Transverse colon (tissue), 4 donors: ENCODE data around the gene KAT6B. TPM values are rescaled to one million over a fixed set of nuclear protein-coding genes. Genes with fewer than 3 reads are reported as not detected.

Experiments used
- DNase-seq: peaks from one replicate; pipeline ENCODE4 v3.0.0-alpha.2; 2019
- H3K27ac ChIP-seq, 4 donors: fragments of 200-600 bp; sonication (generic); 2 replicates each; pipeline ENCODE4 v1.5.1; 2016 to 2018; ENCODE audit warnings: inconsistent platforms in 4 of 4
- H3K27me3 ChIP-seq: fragments of 200-600 bp; sonication (generic); 2 replicates; pipeline ENCODE4 v1.5.1; 2017; ENCODE audit warnings: inconsistent platforms
- H3K36me3 ChIP-seq, 4 donors: fragments of 200-600 bp; sonication (generic); 2 replicates each; pipeline ENCODE4 v1.5.1; 2017 to 2019; ENCODE audit warnings: inconsistent platforms in 4 of 4
- H3K4me1 ChIP-seq, 4 donors: fragments of 200-600 bp; sonication (generic); 2 replicates each; pipeline ENCODE4 v1.5.1; 2017 to 2020; ENCODE audit warnings: inconsistent platforms in 4 of 4
- H3K4me3 ChIP-seq, 4 donors: fragments of 200-600 bp; sonication (generic); 1 replicate in 1 of 4; 2 replicates in 3 of 4; pipeline versions ENCODE4 v1.5.1 to v1.6.1; 2017 to 2019; ENCODE audit warnings: inconsistent platforms in 4 of 4
- H3K9me3 ChIP-seq, 2 donors: fragments of 200-600 bp; sonication (generic); 2 replicates each; pipeline ENCODE4 v1.5.1; 2017 to 2019; ENCODE audit warnings: inconsistent platforms in 2 of 2
- CTCF ChIP-seq, 5 experiments: fragments of 200-600 bp in 3 of 5; fragments of 450-650 bp in 2 of 5; sonication (generic) in 3 of 5; IDR thresholded peaks; 1 replicate in 2 of 5; 2 replicates in 3 of 5; pipeline ENCODE4 v1.5.1; 2016 to 2017; ENCODE audit warnings: antibody characterized with exemption in 5 of 5, inconsistent platforms in 3 of 5, mild to moderate bottlenecking in 2 of 5, moderate library complexity in 1 of 5
- EP300 ChIP-seq: sonication (generic); formaldehyde crosslinking; IDR thresholded peaks from one replicate; pipeline ENCODE4 v1.6.1; 2017; ENCODE audit warnings: antibody characterized with exemption, low read depth
- POLR2A ChIP-seq: fragments of 450-650 bp; IDR thresholded peaks from one replicate; pipeline ENCODE4 v1.6.1; 2016; ENCODE audit warnings: antibody characterized with exemption, mild to moderate bottlenecking, moderate library complexity
- POLR2AphosphoS5 ChIP-seq, 3 donors: sonication (generic); formaldehyde crosslinking; IDR thresholded peaks; one replicate each; pipeline ENCODE4 v1.6.1; 2016; ENCODE audit warnings: antibody characterized with exemption in 3 of 3
- WGBS, 2 donors: methylation state at CpG; one replicate each; pipeline ENCODE4 v1.1.5; 2018; ENCODE audit warnings: low coverage in 1 of 2; 5-methylcytosine and 5-hydroxymethylcytosine counted together
- in situ Hi-C, 4 donors: fragments of 200-750 bp; cut with MboI; loops; one replicate each; pipeline versions ENCODE4 v1.15.0 to v1.15.1; 2017; ENCODE audit warnings: low sequenced_read_pairs in 3 of 4, low pct_ligation_motif_present in 1 of 4, low pct_unique_long_range_greater_than_20kb in 1 of 4
- intact Hi-C: fragments of 100-400 bp; cut with DNase I; formaldehyde crosslinking; loops from one replicate; pipeline ENCODE4 v1.15.1; 2023; ENCODE audit warnings: low total_unique reads
- total RNA-seq, 4 donors: library from RNA; depleted of rRNA; stranded (reverse); fragments of >200 nt; gene quantifications; one replicate each; pipeline ENCODE4 v1.1.0, GENCODE V29; 2016

The KAT6B gene
- total RNA-seq, 4 donors from 2014 or later: 27.3 to 67.0 (median 54.9) TPM

- H3K36me3 ChIP-seq: no peaks in the 10 kb centered on the region
- H3K4me3 ChIP-seq: no peak overlapping the region
- TF ChIP-seq POLR2AphosphoS5 (IDR thresholded peaks at IDR 0.05): no peak
- TF ChIP-seq EP300: no peak
- TF ChIP-seq CTCF (IDR thresholded peaks at IDR 0.05): no peak
- no peak for TF ChIP-seq POLR2A
- H3K9me3 ChIP-seq: no peaks in the 10 kb centered on the region
- intact Hi-C loops: no loop called here
- 88 to 100% methylated on average over 1 to 9 of the region's 9 CpGs for WGBS, 2 donors
- H3K4me1 ChIP-seq: peaks cover 0 to 5% (median 0%) of the 10 kb centered on the region in 4 donors
- H3K27me3 ChIP-seq: no peaks in the 10 kb centered on the region
- no peak overlapping the region for H3K27ac ChIP-seq
- no peak for DNase-seq
- in situ Hi-C loops: no loop called here
Measured at GRCh38 chr10:75040576-75040975, 214.2 kb downstream of the KAT6B start.

GRCh38 chr10:75042292-75042974 is 216.0 kb downstream of the KAT6B start:
- WGBS, 2 donors: 100% methylated on average over 1 of the region's 1 CpG; no CpG with 5 or more reads in 1 of the 2 donors
- TF ChIP-seq POLR2A (no peak), EP300 (no peak), CTCF (IDR thresholded peaks at IDR 0.05) (no peak), POLR2AphosphoS5 (IDR thresholded peaks at IDR 0.05) (no peak)
- no peaks in the 10 kb centered on the region for H3K36me3 ChIP-seq
- intact Hi-C loops (no loop called here), in situ Hi-C loops (no loop called here)
- H3K4me1 ChIP-seq: peaks cover 0 to 5% (median 0%) of the 10 kb centered on the region in 4 donors
- H3K9me3 ChIP-seq: no peaks in the 10 kb centered on the region
- H3K4me3 ChIP-seq: no peak overlapping the region
- peak overlapping the region in 2 of 4 donors; percentile 40 to 54 for H3K27ac ChIP-seq
- no peak for DNase-seq
- H3K27me3 ChIP-seq: no peaks in the 10 kb centered on the region

GRCh38 chr10:75043256-75044131 is 217.1 kb downstream of the KAT6B start:
- Histone ChIP-seq H3K4me3 (no peak overlapping the region), H3K27me3 (no peaks in the 10 kb centered on the region), H3K4me1 (peaks cover 0 to 5% (median 0%) of the 10 kb centered on the region in 4 donors), H3K36me3 (no peaks in the 10 kb centered on the region), H3K9me3 (no peaks in the 10 kb centered on the region), H3K27ac (peak overlapping the region in 2 of 4 donors; percentile 40 to 54)
- intact Hi-C loops (no loop called here), in situ Hi-C loops (no loop called here)
- DNase-seq: no peak
- no peak for TF ChIP-seq CTCF (IDR thresholded peaks at IDR 0.05)
- TF ChIP-seq POLR2A: no peak
- no peak for TF ChIP-seq EP300
- TF ChIP-seq POLR2AphosphoS5 (IDR thresholded peaks at IDR 0.05): no peak
- 77% methylated on average over 66 of the region's 68 CpGs; no CpG with 5 or more reads in 1 of the 2 donors for WGBS, 2 donors

- TF ChIP-seq EP300 (no peak), POLR2A (no peak), POLR2AphosphoS5 (IDR thresholded peaks at IDR 0.05) (no peak), CTCF (IDR thresholded peaks at IDR 0.05) (no peak)
- Histone ChIP-seq H3K27ac (no peak overlapping the region), H3K4me3 (no peak overlapping the region), H3K36me3 (no peaks in the 10 kb centered on the region), H3K9me3 (no peaks in the 10 kb centered on the region), H3K4me1 (no peaks in the 10 kb centered on the region), H3K27me3 (no peaks in the 10 kb centered on the region)
- DNase-seq: no peak
- 20 to 83% methylated on average over 1 to 9 of the region's 9 CpGs for WGBS, 2 donors
- intact Hi-C loops: no loop called here
- in situ Hi-C loops: no loop called here
Measured at GRCh38 chr10:75048669-75049098, 222.3 kb downstream of the KAT6B start.
